T-helper 2 cell (primary cell): ENCODE measurements around the gene PLEKHG4B.
"Not testable (repeated sequence)": the region's sequence is repeated elsewhere in the genome, so short reads cannot be mapped to it uniquely, and the experiment has no call there.

ENCODE experiments used
- DNase-seq, 5 experiments: peaks; one replicate each; pipeline versions ENCODE4 v3.0.0 to v3.0.0-alpha.2; 2012 to 2022

PLEKHG4B gene

GRCh38 chr5:234450-234849, 142.5 kb downstream of the PLEKHG4B start:
- no peak for DNase-seq

GRCh38 chr5:235527-235926, 143.6 kb downstream of the PLEKHG4B start:
- not testable (repeated sequence) for DNase-seq

GRCh38 chr5:237931-238330, 146.0 kb downstream of the PLEKHG4B start:
- not testable (repeated sequence) for DNase-seq
